ENCODE data around the gene TANC2.
"Not testable (repeated sequence)": the region's sequence is repeated elsewhere in the genome, so short reads cannot be mapped to it uniquely, and the experiment has no call there.

TANC2 gene

GRCh38 chr17:62975206-62975605 is 9.2 kb downstream of the TANC2 start:
- no peaks in the 10 kb centered on the region for H3K36me3 Mint-ChIP-seq (ENCODE audit: low read depth)
- H3K27ac Mint-ChIP-seq: no peak overlapping the region
- H3K4me3 Mint-ChIP-seq: no peak overlapping the region
- no peaks in the 10 kb centered on the region for H3K9me3 Mint-ChIP-seq
- H3K4me1 Mint-ChIP-seq (ENCODE audit: low read depth): no peaks in the 10 kb centered on the region
- H3K27me3 Mint-ChIP-seq (ENCODE audit: low read depth): peaks cover 16% of the 10 kb centered on the region

GRCh38 chr17:62976643-62977231 is 10.7 kb downstream of the TANC2 start:
- H3K36me3 Mint-ChIP-seq (ENCODE audit: low read depth); H3K4me1 Mint-ChIP-seq (ENCODE audit: low read depth); H3K4me3 Mint-ChIP-seq; H3K27me3 Mint-ChIP-seq (ENCODE audit: low read depth); H3K27ac Mint-ChIP-seq; H3K9me3 Mint-ChIP-seq: not testable (repeated sequence)

GRCh38 chr17:62980842-62981241 is 14.8 kb downstream of the TANC2 start:
- no peaks in the 10 kb centered on the region for H3K36me3 Mint-ChIP-seq (ENCODE audit: low read depth)
- no peaks in the 10 kb centered on the region for H3K4me1 Mint-ChIP-seq (ENCODE audit: low read depth)
- H3K27ac Mint-ChIP-seq: no peak overlapping the region
- no peak overlapping the region for H3K4me3 Mint-ChIP-seq
- peaks cover 3% of the 10 kb centered on the region for H3K27me3 Mint-ChIP-seq (ENCODE audit: low read depth)
- H3K9me3 Mint-ChIP-seq: peaks cover 22% of the 10 kb centered on the region

- Mint-ChIP-seq H3K4me3 (no peak overlapping the region), H3K36me3 (ENCODE audit: low read depth) (no peaks in the 10 kb centered on the region), H3K4me1 (ENCODE audit: low read depth) (no peaks in the 10 kb centered on the region), H3K27ac (no peak overlapping the region), H3K9me3 (peaks cover 22% of the 10 kb centered on the region), H3K27me3 (ENCODE audit: low read depth) (peaks cover under 1% of the 10 kb centered on the region)
These were observed 15.9 kb downstream of the TANC2 start for GRCh38 chr17:62981933-62982332.

GRCh38 chr17:62984801-62985200 is 18.8 kb downstream of the TANC2 start:
- Mint-ChIP-seq H3K27ac (no peak overlapping the region), H3K36me3 (ENCODE audit: low read depth) (no peaks in the 10 kb centered on the region), H3K27me3 (ENCODE audit: low read depth) (no peaks in the 10 kb centered on the region), H3K4me1 (ENCODE audit: low read depth) (no peaks in the 10 kb centered on the region), H3K9me3 (peaks cover 22% of the 10 kb centered on the region), H3K4me3 (no peak overlapping the region)

GRCh38 chr17:62986549-62986948 is 20.5 kb downstream of the TANC2 start:
- H3K9me3 Mint-ChIP-seq: peaks cover 22% of the 10 kb centered on the region
- H3K27ac Mint-ChIP-seq: no peak overlapping the region
- no peaks in the 10 kb centered on the region for H3K27me3 Mint-ChIP-seq (ENCODE audit: low read depth)
- no peaks in the 10 kb centered on the region for H3K36me3 Mint-ChIP-seq (ENCODE audit: low read depth)
- no peak overlapping the region for H3K4me3 Mint-ChIP-seq
- H3K4me1 Mint-ChIP-seq (ENCODE audit: low read depth): no peaks in the 10 kb centered on the region

GRCh38 chr17:62987136-62987535 is 21.1 kb downstream of the TANC2 start:
- Mint-ChIP-seq H3K36me3 (ENCODE audit: low read depth) (no peaks in the 10 kb centered on the region), H3K9me3 (peaks cover 22% of the 10 kb centered on the region), H3K4me1 (ENCODE audit: low read depth) (no peaks in the 10 kb centered on the region), H3K27me3 (ENCODE audit: low read depth) (no peaks in the 10 kb centered on the region), H3K4me3 (no peak overlapping the region), H3K27ac (no peak overlapping the region)

- Mint-ChIP-seq H3K4me3 (no peak overlapping the region), H3K36me3 (ENCODE audit: low read depth) (no peaks in the 10 kb centered on the region), H3K27me3 (ENCODE audit: low read depth) (no peaks in the 10 kb centered on the region), H3K27ac (no peak overlapping the region), H3K9me3 (peaks cover 10% of the 10 kb centered on the region), H3K4me1 (ENCODE audit: low read depth) (no peaks in the 10 kb centered on the region)
These were observed 23.5 kb downstream of the TANC2 start for GRCh38 chr17:62989501-62989900.

GRCh38 chr17:62994931-62995330 is 28.9 kb downstream of the TANC2 start:
- Mint-ChIP-seq H3K27ac (no peak overlapping the region), H3K36me3 (ENCODE audit: low read depth) (peaks cover 2% of the 10 kb centered on the region), H3K9me3 (no peaks in the 10 kb centered on the region), H3K4me3 (no peak overlapping the region), H3K27me3 (ENCODE audit: low read depth) (no peaks in the 10 kb centered on the region), H3K4me1 (ENCODE audit: low read depth) (no peaks in the 10 kb centered on the region)

- no peak overlapping the region for H3K4me3 Mint-ChIP-seq
- no peaks in the 10 kb centered on the region for H3K4me1 Mint-ChIP-seq (ENCODE audit: low read depth)
- no peak overlapping the region for H3K27ac Mint-ChIP-seq
These were observed 29.4 kb downstream of the TANC2 start for GRCh38 chr17:62995377-62995885.

GRCh38 chr17:62996221-62996620 is 30.2 kb downstream of the TANC2 start:
- Mint-ChIP-seq H3K36me3 (ENCODE audit: low read depth) (peaks cover 2% of the 10 kb centered on the region), H3K27ac (no peak overlapping the region), H3K27me3 (ENCODE audit: low read depth) (no peaks in the 10 kb centered on the region), H3K4me3 (no peak overlapping the region), H3K4me1 (ENCODE audit: low read depth) (no peaks in the 10 kb centered on the region), H3K9me3 (no peaks in the 10 kb centered on the region)

More at GRCh38 chr17:62995377-62995885, 29.4 kb downstream of the TANC2 start:
- no peaks in the 10 kb centered on the region for H3K27me3 Mint-ChIP-seq (ENCODE audit: low read depth)
- H3K9me3 Mint-ChIP-seq: no peaks in the 10 kb centered on the region
- H3K36me3 Mint-ChIP-seq (ENCODE audit: low read depth): peaks cover 2% of the 10 kb centered on the region

- Mint-ChIP-seq H3K36me3 (ENCODE audit: low read depth) (peaks cover 2% of the 10 kb centered on the region), H3K27me3 (ENCODE audit: low read depth) (no peaks in the 10 kb centered on the region), H3K4me1 (ENCODE audit: low read depth) (no peaks in the 10 kb centered on the region), H3K27ac (no peak overlapping the region), H3K9me3 (no peaks in the 10 kb centered on the region), H3K4me3 (no peak overlapping the region)
These were observed 32.1 kb downstream of the TANC2 start for GRCh38 chr17:62998166-62998565.

- Mint-ChIP-seq H3K27ac (no peak overlapping the region), H3K4me3 (no peak overlapping the region), H3K4me1 (ENCODE audit: low read depth) (no peaks in the 10 kb centered on the region), H3K36me3 (ENCODE audit: low read depth) (peaks cover 2% of the 10 kb centered on the region), H3K27me3 (ENCODE audit: low read depth) (no peaks in the 10 kb centered on the region), H3K9me3 (no peaks in the 10 kb centered on the region)
These were observed 32.8 kb downstream of the TANC2 start for GRCh38 chr17:62998665-62999393.

GRCh38 chr17:62999736-63000135 is 33.7 kb downstream of the TANC2 start:
- H3K9me3 Mint-ChIP-seq: no peaks in the 10 kb centered on the region
- no peak overlapping the region for H3K4me3 Mint-ChIP-seq
- peaks cover 2% of the 10 kb centered on the region for H3K36me3 Mint-ChIP-seq (ENCODE audit: low read depth)
- no peak overlapping the region for H3K27ac Mint-ChIP-seq
- H3K27me3 Mint-ChIP-seq (ENCODE audit: low read depth): no peaks in the 10 kb centered on the region
- H3K4me1 Mint-ChIP-seq (ENCODE audit: low read depth): no peaks in the 10 kb centered on the region

GRCh38 chr17:63001689-63002394 is 35.8 kb downstream of the TANC2 start:
- Mint-ChIP-seq H3K27ac (no peak overlapping the region), H3K4me3 (no peak overlapping the region), H3K4me1 (ENCODE audit: low read depth) (no peaks in the 10 kb centered on the region), H3K9me3 (no peaks in the 10 kb centered on the region), H3K27me3 (ENCODE audit: low read depth) (no peaks in the 10 kb centered on the region), H3K36me3 (ENCODE audit: low read depth) (peaks cover 2% of the 10 kb centered on the region)
